Measurements from ENCODE around the gene CRACDL.
A peak's percentile ranks its signal among the peaks of the same experiment; 100 is the strongest.

Gene CRACDL

DNA sequence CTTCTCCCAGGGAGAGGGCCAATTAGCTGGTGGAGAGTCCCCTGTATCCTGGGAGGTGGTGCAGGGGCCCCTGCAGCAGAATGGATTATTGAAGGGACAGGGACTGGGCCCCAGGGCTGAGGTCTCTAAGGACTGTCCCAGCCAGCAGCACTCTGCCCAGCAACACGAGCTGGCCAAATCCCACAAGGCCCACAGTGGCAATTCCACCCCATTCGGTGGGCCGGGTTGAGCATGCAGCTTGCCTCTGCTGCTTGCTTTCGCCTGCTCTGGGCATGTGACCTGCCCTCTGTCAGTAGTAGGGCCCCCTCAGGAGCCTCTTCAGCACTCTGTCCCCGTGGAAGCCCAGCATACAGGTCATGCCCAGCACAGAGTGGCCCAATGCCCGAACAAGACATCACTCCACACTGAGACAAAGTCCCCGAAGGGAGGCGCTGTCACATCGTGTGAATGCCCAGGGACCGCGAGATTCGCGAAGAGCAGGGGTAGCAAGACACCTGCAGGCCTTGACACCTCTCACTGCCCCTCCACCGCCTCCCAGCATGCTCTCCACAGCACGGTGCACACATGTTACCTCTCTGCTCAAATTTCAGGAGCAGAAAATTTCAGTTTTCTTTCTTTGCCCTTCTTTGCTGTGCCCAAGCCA lies 65.4 kb downstream of the CRACDL start:
- in situ Hi-C loops (cut with MboI; ENCODE audit: low pct_unique_long_range_greater_than_20kb, low sequenced_read_pairs): no loop called here
- DNase-seq: no peak

DNA sequence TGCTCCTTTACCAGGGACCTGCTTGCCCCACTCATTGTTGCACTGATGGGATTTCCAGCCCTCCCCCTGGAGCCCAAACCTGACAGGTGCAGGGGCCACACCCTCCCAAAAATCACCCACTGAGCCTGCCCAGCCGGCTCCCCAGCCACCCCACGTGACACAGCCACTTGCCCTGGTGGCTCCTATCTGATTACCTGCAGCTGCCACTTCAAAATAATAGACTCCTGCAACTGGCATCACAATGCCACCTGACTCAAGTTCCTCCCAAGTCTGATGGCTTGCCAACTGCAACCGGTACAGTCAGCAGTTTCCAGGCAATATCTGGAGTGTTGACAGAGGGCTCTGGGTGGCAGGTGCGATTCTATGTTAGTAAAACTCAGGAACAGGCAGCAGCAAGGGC lies 66.2 kb downstream of the CRACDL start:
- DNase-seq: no peak
- in situ Hi-C loops (cut with MboI; ENCODE audit: low pct_unique_long_range_greater_than_20kb, low sequenced_read_pairs): no loop called here

DNA sequence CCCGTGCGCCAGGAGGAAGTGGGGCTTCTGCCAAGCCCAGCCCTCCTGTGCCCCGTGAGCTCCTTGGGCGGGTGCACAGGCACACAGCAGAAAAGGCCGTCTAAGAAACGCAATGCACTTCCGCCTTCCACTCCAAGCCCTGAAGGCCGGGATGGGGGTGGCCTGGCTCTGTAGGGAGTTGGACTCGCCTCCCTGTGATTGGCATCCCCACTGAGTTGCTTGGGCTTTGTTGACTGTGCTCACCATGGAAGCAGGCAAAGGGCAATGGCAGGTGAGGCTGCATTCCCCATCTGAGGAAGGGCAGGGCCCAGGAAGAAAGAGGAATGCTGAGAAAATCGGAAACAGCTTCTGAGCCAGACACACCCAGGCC lies 66.8 kb downstream of the CRACDL start:
- no peak for DNase-seq
- in situ Hi-C loops (cut with MboI; ENCODE audit: low pct_unique_long_range_greater_than_20kb, low sequenced_read_pairs): no loop called here

- in situ Hi-C loops (cut with MboI; ENCODE audit: low pct_unique_long_range_greater_than_20kb, low sequenced_read_pairs): no loop called here
- DNase-seq: no peak
Measured at GRCh38 chr2:98868548-98869271, 67.3 kb downstream of the CRACDL start.

DNA sequence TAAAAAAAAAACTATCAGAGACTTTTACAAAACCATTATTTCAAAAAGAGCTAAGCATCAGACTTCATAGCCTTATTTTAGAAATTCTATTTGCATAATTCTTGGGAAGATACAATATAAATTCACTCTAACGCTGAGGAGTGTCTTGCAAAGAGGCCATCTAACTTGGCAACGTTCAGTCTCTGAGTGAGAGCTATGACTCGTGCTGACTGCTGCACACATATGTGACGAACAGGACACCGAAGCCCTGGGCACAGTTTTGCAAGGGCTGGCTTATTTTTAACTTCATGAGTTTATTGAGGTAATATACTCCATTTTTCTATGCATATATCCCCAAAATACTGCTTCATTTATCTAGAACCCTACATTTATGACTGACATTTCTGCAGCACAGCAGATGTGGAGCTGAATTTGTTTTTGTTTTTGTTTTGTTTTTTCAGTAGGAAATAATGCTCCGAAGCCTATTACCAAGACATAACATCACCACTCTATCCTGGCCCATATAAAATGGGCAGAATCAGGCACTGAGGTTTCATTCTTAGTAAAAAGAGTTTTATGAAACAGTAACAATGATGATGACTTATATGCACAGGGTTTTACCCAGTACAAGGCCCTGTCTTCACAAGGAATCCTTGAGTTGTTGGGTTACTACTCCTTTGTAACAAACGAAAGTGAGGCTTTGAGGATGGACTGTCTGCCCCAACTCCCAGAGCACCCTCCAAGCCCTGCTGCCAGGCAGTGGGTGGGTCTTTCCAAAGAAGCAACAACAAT lies 68.3 kb downstream of the CRACDL start:
- no peak for DNase-seq
- in situ Hi-C loops (cut with MboI; ENCODE audit: low pct_unique_long_range_greater_than_20kb, low sequenced_read_pairs): no loop called here

DNA sequence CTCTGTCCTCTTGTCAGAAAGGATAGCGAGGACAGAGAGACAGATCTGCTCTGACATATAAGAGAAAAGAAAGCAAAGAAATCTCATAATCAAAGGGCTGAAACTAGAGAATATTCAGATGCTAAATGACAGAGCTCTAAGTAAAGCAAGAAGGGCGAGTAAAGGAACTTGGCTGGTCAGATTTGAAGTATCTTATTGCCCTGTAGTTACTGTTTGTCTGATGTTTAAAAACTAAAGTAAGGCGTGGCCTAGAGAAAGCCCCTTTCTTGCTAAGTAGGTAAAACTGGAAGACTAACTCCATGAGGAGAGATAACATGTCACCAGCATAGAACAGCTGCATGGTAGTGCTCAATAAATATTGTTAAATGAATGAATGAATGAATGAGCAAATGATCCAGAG lies 70.0 kb downstream of the CRACDL start:
- DNase-seq: no peak
- in situ Hi-C loops (cut with MboI; ENCODE audit: low pct_unique_long_range_greater_than_20kb, low sequenced_read_pairs): no loop called here

DNA sequence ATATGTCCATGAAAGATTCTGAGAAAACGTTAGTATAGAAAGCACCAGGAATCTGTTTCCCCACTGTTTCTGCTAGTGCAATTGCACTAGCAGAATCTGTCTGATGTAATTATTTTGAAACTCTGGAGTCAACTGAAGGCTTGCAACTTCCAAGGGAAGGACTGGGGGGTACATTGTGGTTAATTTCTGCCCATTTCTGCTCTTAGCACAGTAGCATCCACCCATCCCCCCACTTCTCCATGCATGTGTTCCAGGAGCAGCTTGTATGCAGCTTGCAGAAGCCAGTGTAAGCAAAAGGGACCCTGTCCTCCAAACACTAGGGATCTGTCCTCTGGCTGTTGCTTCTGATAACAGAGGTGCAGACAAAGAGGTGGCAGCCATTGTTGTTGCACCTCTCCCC lies 74.4 kb downstream of the CRACDL start:
- in situ Hi-C loops (cut with MboI; ENCODE audit: low pct_unique_long_range_greater_than_20kb, low sequenced_read_pairs): no loop called here
- DNase-seq: no peak

GRCh38 chr2:98859323-98859722 lies 76.7 kb downstream of the CRACDL start:
- DNase-seq: no peak
- in situ Hi-C loops (cut with MboI; ENCODE audit: low pct_unique_long_range_greater_than_20kb, low sequenced_read_pairs): no loop called here

DNA sequence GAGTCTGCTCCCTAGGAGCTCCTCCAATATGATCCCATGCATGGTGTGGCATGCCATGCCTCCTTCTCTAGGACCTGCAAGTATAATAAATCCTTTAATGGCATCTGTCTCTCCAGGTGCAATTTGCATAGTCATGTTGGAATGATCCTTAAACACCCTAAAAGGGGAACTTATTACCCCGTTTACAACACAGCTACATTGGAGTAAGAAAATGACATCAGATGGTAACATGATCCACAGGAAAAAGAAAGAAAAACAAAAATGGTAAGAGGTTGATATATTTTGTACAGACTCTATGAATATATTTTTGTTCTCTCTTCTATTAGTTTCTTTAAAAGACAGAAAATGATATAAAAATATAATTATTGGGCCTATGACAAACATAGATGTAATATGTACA lies 79.0 kb downstream of the CRACDL start:
- in situ Hi-C loops (cut with MboI; ENCODE audit: low pct_unique_long_range_greater_than_20kb, low sequenced_read_pairs): no loop called here
- no peak for DNase-seq

- in situ Hi-C loops (cut with MboI; ENCODE audit: low pct_unique_long_range_greater_than_20kb, low sequenced_read_pairs): no loop called here
- DNase-seq: peak; percentile 24
Measured at GRCh38 chr2:98854682-98855081, 81.3 kb downstream of the CRACDL start.

- no peak for DNase-seq
- in situ Hi-C loops (cut with MboI; ENCODE audit: low pct_unique_long_range_greater_than_20kb, low sequenced_read_pairs): no loop called here
Measured at GRCh38 chr2:98852932-98853331, 83.1 kb downstream of the CRACDL start.

GRCh38 chr2:98850074-98850473 lies 86.0 kb downstream of the CRACDL start:
- DNase-seq: no peak
- in situ Hi-C loops (cut with MboI; ENCODE audit: low pct_unique_long_range_greater_than_20kb, low sequenced_read_pairs): no loop called here

DNA sequence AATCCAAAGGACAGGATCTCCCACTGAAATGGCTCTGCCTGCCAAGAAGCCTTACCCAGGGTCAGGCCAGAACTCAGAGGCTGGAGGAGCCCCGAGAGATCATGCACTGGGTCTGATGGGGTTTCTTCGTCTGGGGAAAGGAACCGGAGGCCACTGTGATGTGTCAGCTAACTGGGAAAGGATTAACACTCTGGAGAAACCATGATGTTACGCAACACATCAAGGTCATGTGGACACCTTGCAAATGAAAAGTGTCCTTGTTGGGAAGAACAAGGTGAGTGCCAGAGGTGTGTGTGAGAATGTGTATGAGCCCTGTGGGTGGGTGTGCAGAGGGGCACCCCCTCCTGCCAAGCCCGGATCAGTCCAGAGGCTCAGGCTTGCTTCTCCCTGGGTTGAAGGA lies 86.9 kb downstream of the CRACDL start:
- no peak for DNase-seq
- in situ Hi-C loops (cut with MboI; ENCODE audit: low pct_unique_long_range_greater_than_20kb, low sequenced_read_pairs): loop anchor here (25.0 kb wide), 1 partner anchor 212 kb away; no protein-coding TSS in a partner anchor

GRCh38 chr2:98847853-98848252 lies 88.2 kb downstream of the CRACDL start:
- DNase-seq: no peak
- in situ Hi-C loops (cut with MboI; ENCODE audit: low pct_unique_long_range_greater_than_20kb, low sequenced_read_pairs): loop anchor here (25.0 kb wide), 1 partner anchor 211 kb away; no protein-coding TSS in a partner anchor

DNA sequence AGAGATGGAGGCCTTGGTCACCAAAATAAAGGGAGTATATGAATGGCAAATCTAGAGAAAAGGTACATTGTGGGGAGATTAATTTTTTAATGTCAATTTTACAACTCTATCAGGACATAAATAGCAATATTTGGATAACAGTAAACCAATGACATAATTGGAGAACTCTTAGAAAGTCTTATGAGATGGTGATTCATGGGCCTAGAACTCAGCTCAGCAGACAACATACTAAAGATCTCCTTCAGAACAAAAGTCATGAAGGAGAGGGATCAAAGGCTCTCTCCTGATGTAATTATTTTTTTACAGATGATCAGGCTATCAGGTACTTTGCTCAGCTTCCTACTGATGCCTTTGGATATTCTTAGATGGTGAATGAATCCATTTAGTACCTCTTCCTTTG lies 90.0 kb downstream of the CRACDL start:
- no peak for DNase-seq
- in situ Hi-C loops (cut with MboI; ENCODE audit: low pct_unique_long_range_greater_than_20kb, low sequenced_read_pairs): loop anchor here (25.0 kb wide), 1 partner anchor 209 kb away; no protein-coding TSS in a partner anchor

DNA sequence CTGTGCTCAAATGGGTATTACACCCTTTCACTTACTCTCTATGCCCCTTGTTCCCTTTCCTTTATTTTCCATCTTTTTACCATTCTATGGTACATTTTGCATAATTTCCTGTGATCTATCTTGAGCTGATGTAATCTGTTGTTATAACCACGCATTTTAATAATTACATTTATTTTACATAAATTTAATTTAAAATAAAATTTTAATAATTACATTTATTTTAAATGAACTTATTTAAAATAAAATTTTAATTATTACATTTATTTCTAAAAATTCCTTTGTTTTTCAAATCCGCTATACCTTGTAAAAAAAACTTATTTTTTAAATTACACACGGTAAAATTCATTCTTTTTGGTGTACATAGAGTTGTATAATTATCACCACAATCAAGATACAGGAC lies 93.9 kb downstream of the CRACDL start:
- in situ Hi-C loops (cut with MboI; ENCODE audit: low pct_unique_long_range_greater_than_20kb, low sequenced_read_pairs): loop anchor here (25.0 kb wide), 1 partner anchor 205 kb away; no protein-coding TSS in a partner anchor
- DNase-seq: no peak

DNA sequence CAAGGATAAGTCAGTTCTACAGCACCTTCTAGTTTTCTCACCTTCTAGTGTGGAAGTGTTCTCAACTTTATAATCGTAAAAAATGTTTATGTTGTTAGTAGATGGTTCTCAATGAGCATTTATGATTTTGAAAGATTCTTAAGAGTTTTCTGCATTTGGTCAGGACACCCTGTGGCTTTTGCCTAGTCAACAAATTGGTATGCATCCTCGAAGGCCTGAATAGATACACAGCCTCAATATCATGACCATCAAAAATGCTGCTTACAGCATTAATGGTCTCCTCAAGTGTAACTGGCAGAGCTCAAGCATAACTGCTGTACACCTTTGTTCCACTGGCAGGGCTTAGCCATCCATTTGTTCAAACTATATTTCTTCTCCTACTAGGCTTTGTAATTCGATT lies 96.7 kb downstream of the CRACDL start:
- in situ Hi-C loops (cut with MboI; ENCODE audit: low pct_unique_long_range_greater_than_20kb, low sequenced_read_pairs): loop anchor here (25.0 kb wide), 1 partner anchor 202 kb away; no protein-coding TSS in a partner anchor
- DNase-seq: no peak

DNA sequence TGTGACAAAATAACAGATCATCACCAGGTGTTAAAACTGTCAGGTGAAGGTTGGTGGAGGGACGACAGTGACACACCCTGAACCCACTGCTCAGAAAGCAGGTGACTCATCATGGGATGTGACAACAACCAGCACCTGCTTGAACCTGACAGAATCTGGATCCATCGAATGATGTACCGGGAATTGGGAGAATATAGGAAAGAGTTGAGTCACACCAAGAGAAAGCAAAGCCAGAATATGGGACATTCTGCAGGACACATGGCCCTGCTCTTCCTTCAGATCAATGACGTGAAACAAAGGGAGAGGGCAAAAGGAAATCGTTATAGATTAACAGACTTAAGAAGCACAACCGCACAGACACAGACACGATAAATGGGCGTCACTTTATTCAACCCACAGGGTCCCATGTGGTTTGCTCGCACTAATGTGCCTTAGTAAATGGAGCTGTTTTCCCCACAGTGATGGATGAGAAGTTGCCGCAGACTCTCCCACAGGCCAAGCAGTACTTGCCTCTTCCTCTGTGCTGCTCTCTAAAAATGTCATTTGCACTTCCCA lies 100.1 kb downstream of the CRACDL start:
- DNase-seq: peak; percentile 13
- in situ Hi-C loops (cut with MboI; ENCODE audit: low pct_unique_long_range_greater_than_20kb, low sequenced_read_pairs): loop anchor here (25.0 kb wide), 1 partner anchor 199 kb away; no protein-coding TSS in a partner anchor

- no peak for DNase-seq
- in situ Hi-C loops (cut with MboI; ENCODE audit: low pct_unique_long_range_greater_than_20kb, low sequenced_read_pairs): loop anchor here (25.0 kb wide), 1 partner anchor 197 kb away; no protein-coding TSS in a partner anchor
Measured at GRCh38 chr2:98833917-98834263, 102.1 kb downstream of the CRACDL start.
